Dendritic cell treated with granulocyte-macrophage colony-stimulating factor and Interleukin-4, amounts not matched to agents 40 ng/mL and 50 ng/mL, for 4 days (primary cell): Measurements from ENCODE around the gene ADAT3.

Source experiments
- H3K27ac Mint-ChIP-seq: one replicate; pipeline ENCODE4 v1.8.0; 2022; ENCODE audit warnings: mild to moderate bottlenecking, mixed read lengths
- H3K27me3 Mint-ChIP-seq: one replicate; pipeline ENCODE4 v1.8.0; 2022; ENCODE audit warnings: mild to moderate bottlenecking, mixed read lengths
- H3K36me3 Mint-ChIP-seq: one replicate; pipeline ENCODE4 v1.8.0; 2022; ENCODE audit warnings: low read depth, mixed read lengths
- H3K4me1 Mint-ChIP-seq: one replicate; pipeline ENCODE4 v1.8.0; 2022; ENCODE audit warnings: low read depth, mixed read lengths
- H3K4me3 Mint-ChIP-seq: one replicate; pipeline ENCODE4 v1.8.0; 2022; ENCODE audit warnings: mild to moderate bottlenecking, moderate library complexity, mixed read lengths
- H3K9me3 Mint-ChIP-seq: one replicate; pipeline ENCODE4 v1.8.0; 2022; ENCODE audit warnings: mixed read lengths
- intact Hi-C: fragments of 100-400 bp; cut with micrococcal nuclease; formaldehyde crosslinking; loops from one replicate; pipeline ENCODE4 v1.15.0; 2022

ADAT3 gene

GRCh38 chr19:1949304-1950101 lies 44.3 kb downstream of the ADAT3 start:
- Mint-ChIP-seq H3K9me3 (no peaks in the 10 kb centered on the region), H3K27me3 (no peaks in the 10 kb centered on the region), H3K4me3 (no peak overlapping the region), H3K4me1 (peaks cover 87% of the 10 kb centered on the region), H3K36me3 (peaks cover 71% of the 10 kb centered on the region), H3K27ac (peak overlapping the region; percentile 28)
- intact Hi-C loops: no loop called here

- H3K36me3 Mint-ChIP-seq: peaks cover 82% of the 10 kb centered on the region
- peaks cover 91% of the 10 kb centered on the region for H3K4me1 Mint-ChIP-seq
- intact Hi-C loops: no loop called here
- H3K27me3 Mint-ChIP-seq: no peaks in the 10 kb centered on the region
- H3K4me3 Mint-ChIP-seq: no peak overlapping the region
- H3K9me3 Mint-ChIP-seq: no peaks in the 10 kb centered on the region
- peak overlapping the region; percentile 21 for H3K27ac Mint-ChIP-seq
Observed at GRCh38 chr19:1950640-1951039, 45.4 kb downstream of the ADAT3 start.

- Mint-ChIP-seq H3K9me3 (no peaks in the 10 kb centered on the region), H3K4me1 (peaks cover 75% of the 10 kb centered on the region), H3K4me3 (no peak overlapping the region), H3K36me3 (peaks cover 85% of the 10 kb centered on the region), H3K27ac (no peak overlapping the region), H3K27me3 (no peaks in the 10 kb centered on the region)
- intact Hi-C loops: no loop called here
Observed at GRCh38 chr19:1952635-1953034, 47.4 kb downstream of the ADAT3 start.

GRCh38 chr19:1953037-1953436 lies 47.8 kb downstream of the ADAT3 start:
- Mint-ChIP-seq H3K9me3 (no peaks in the 10 kb centered on the region), H3K36me3 (peaks cover 89% of the 10 kb centered on the region), H3K27me3 (no peaks in the 10 kb centered on the region), H3K4me1 (peaks cover 71% of the 10 kb centered on the region), H3K27ac (no peak overlapping the region), H3K4me3 (no peak overlapping the region)
- intact Hi-C loops: no loop called here

- intact Hi-C loops: no loop called here
- no peaks in the 10 kb centered on the region for H3K9me3 Mint-ChIP-seq
- peaks cover 90% of the 10 kb centered on the region for H3K36me3 Mint-ChIP-seq
- no peaks in the 10 kb centered on the region for H3K27me3 Mint-ChIP-seq
- peaks cover 66% of the 10 kb centered on the region for H3K4me1 Mint-ChIP-seq
- H3K27ac Mint-ChIP-seq: no peak overlapping the region
- H3K4me3 Mint-ChIP-seq: no peak overlapping the region
Observed at GRCh38 chr19:1953441-1954094, 48.4 kb downstream of the ADAT3 start.

- Mint-ChIP-seq H3K4me3 (no peak overlapping the region), H3K9me3 (no peaks in the 10 kb centered on the region), H3K27ac (peak overlapping the region; percentile 22), H3K27me3 (no peaks in the 10 kb centered on the region), H3K4me1 (peaks cover 57% of the 10 kb centered on the region), H3K36me3 (peaks cover 89% of the 10 kb centered on the region)
- intact Hi-C loops: no loop called here
Observed at GRCh38 chr19:1954532-1954933, 49.3 kb downstream of the ADAT3 start.

GRCh38 chr19:1955171-1956121 lies 50.2 kb downstream of the ADAT3 start:
- H3K36me3 Mint-ChIP-seq: peaks cover 89% of the 10 kb centered on the region
- intact Hi-C loops: no loop called here
- no peaks in the 10 kb centered on the region for H3K27me3 Mint-ChIP-seq
- no peak overlapping the region for H3K27ac Mint-ChIP-seq
- no peak overlapping the region for H3K4me3 Mint-ChIP-seq
- peaks cover 59% of the 10 kb centered on the region for H3K4me1 Mint-ChIP-seq
- H3K9me3 Mint-ChIP-seq: no peaks in the 10 kb centered on the region

- Mint-ChIP-seq H3K36me3 (peaks cover 89% of the 10 kb centered on the region), H3K4me3 (no peak overlapping the region), H3K9me3 (no peaks in the 10 kb centered on the region), H3K27me3 (no peaks in the 10 kb centered on the region), H3K27ac (no peak overlapping the region), H3K4me1 (peaks cover 59% of the 10 kb centered on the region)
- intact Hi-C loops: no loop called here
Observed at GRCh38 chr19:1956122-1956494, 50.9 kb downstream of the ADAT3 start.

- intact Hi-C loops: no loop called here
- Mint-ChIP-seq H3K27ac (no peak overlapping the region), H3K4me1 (peaks cover 56% of the 10 kb centered on the region), H3K27me3 (no peaks in the 10 kb centered on the region), H3K9me3 (no peaks in the 10 kb centered on the region), H3K4me3 (no peak overlapping the region), H3K36me3 (peaks cover 91% of the 10 kb centered on the region)
Observed at GRCh38 chr19:1956868-1957492, 51.8 kb downstream of the ADAT3 start.

GRCh38 chr19:1957562-1958248 lies 52.5 kb downstream of the ADAT3 start:
- H3K27ac Mint-ChIP-seq: no peak overlapping the region
- intact Hi-C loops: no loop called here
- H3K9me3 Mint-ChIP-seq: no peaks in the 10 kb centered on the region
- no peak overlapping the region for H3K4me3 Mint-ChIP-seq
- H3K4me1 Mint-ChIP-seq: peaks cover 49% of the 10 kb centered on the region
- H3K27me3 Mint-ChIP-seq: no peaks in the 10 kb centered on the region
- peaks cover 91% of the 10 kb centered on the region for H3K36me3 Mint-ChIP-seq

GRCh38 chr19:1959928-1960589 lies 54.9 kb downstream of the ADAT3 start:
- peaks cover 29% of the 10 kb centered on the region for H3K4me1 Mint-ChIP-seq
- H3K27me3 Mint-ChIP-seq: no peaks in the 10 kb centered on the region
- no peaks in the 10 kb centered on the region for H3K9me3 Mint-ChIP-seq
- H3K36me3 Mint-ChIP-seq: peaks cover 88% of the 10 kb centered on the region
- intact Hi-C loops: no loop called here
- no peak overlapping the region for H3K27ac Mint-ChIP-seq
- no peak overlapping the region for H3K4me3 Mint-ChIP-seq

- intact Hi-C loops: no loop called here
- no peak overlapping the region for H3K4me3 Mint-ChIP-seq
- H3K27me3 Mint-ChIP-seq: no peaks in the 10 kb centered on the region
- peaks cover 88% of the 10 kb centered on the region for H3K36me3 Mint-ChIP-seq
- peaks cover 23% of the 10 kb centered on the region for H3K4me1 Mint-ChIP-seq
- H3K9me3 Mint-ChIP-seq: no peaks in the 10 kb centered on the region
- H3K27ac Mint-ChIP-seq: no peak overlapping the region
Observed at GRCh38 chr19:1961000-1961883, 56.0 kb downstream of the ADAT3 start.
